H1 (cell line): ENCODE results near the gene IQUB. TPM values are rescaled to one million over a fixed set of nuclear protein-coding genes. Genes with fewer than 3 reads are reported as not detected.
A peak's percentile ranks its signal among the peaks of the same experiment; 100 is the strongest.

ENCODE experiments used
- CTCF ChIA-PET: fragments of 300-600 bp; sonication (Branson Sonifier 250); formaldehyde crosslinking; loops from one replicate; lab custom pipeline; 2021; ENCODE audit not compliant: partially characterized antibody; lab: Charles Lee
- POLR2A ChIA-PET: fragments of 300-600 bp; sonication (Branson Sonifier 250); formaldehyde crosslinking; loops from one replicate; lab custom pipeline; 2021; ENCODE audit warnings: inconsistent platforms; ENCODE audit not compliant: partially characterized antibody; lab: Charles Lee
- DNase-seq, 2 experiments: peaks; one replicate each; pipeline versions ENCODE4 v3.0.0 to v3.0.0-alpha.2; 2010 to 2022; ENCODE audit warnings: low spot score in 2 of 2, low read depth in 1 of 2, mixed read lengths in 1 of 2
- FAIRE-seq: peaks from 2 replicates; lab custom pipeline; 2011; peaks lifted over from hg19 to GRCh38; lab: Jason Lieb, UNC
- H2AFZ ChIP-seq: 2 replicates; pipeline ENCODE4 v1.8.1; 2012; ENCODE audit warnings: low read length, inconsistent platforms
- H2AK5ac ChIP-seq: 2 replicates; pipeline ENCODE4 v1.6.1; 2013; ENCODE audit warnings: low read depth, low read length
- H2BK120ac ChIP-seq: replicated peaks from 2 replicates; pipeline ENCODE3; 2013; ENCODE audit warnings: low read depth, low read length, inconsistent platforms
- H2BK12ac ChIP-seq: 2 replicates; pipeline ENCODE4 v1.6.1; 2013; ENCODE audit warnings: low read depth, low read length
- H2BK15ac ChIP-seq: 2 replicates; pipeline ENCODE4 v1.6.1; 2013; ENCODE audit warnings: low read length
- H2BK20ac ChIP-seq: 2 replicates; pipeline ENCODE4 v1.6.1; 2013; ENCODE audit warnings: low read length
- H2BK5ac ChIP-seq: 2 replicates; pipeline ENCODE4 v1.6.1; 2013; ENCODE audit warnings: low read depth, low read length
- H3K14ac ChIP-seq: 2 replicates; pipeline ENCODE4 v1.6.1; 2013; ENCODE audit warnings: inconsistent platforms; ENCODE audit not compliant: insufficient read length
- H3K18ac ChIP-seq: 2 replicates; pipeline ENCODE4 v1.6.1; 2013; ENCODE audit warnings: low read length; ENCODE audit errors: extremely low read depth
- H3K23ac ChIP-seq: 2 replicates; pipeline ENCODE4 v1.6.1; 2013; ENCODE audit warnings: inconsistent platforms; ENCODE audit not compliant: insufficient read length
- H3K23me2 ChIP-seq: 2 replicates; pipeline ENCODE4 v1.6.1; 2013; ENCODE audit warnings: low read depth, low read length
- H3K27ac ChIP-seq: 2 replicates; pipeline ENCODE4 v1.6.1; 2011; ENCODE audit warnings: low read depth, low read length, inconsistent platforms
- H3K27me3 ChIP-seq, 4 experiments: replicated peaks in 1 of 4; 1 replicate in 1 of 4; 2 replicates in 3 of 4; pipeline versions ENCODE4 v1.6.1 to v1.8.1; 2011 to 2013; ENCODE audit warnings: low read length in 3 of 4, mild to moderate bottlenecking in 3 of 4, inconsistent platforms in 2 of 4, mixed read lengths in 2 of 4, moderate library complexity in 1 of 4; ENCODE audit not compliant: control insufficient read depth in 3 of 4, insufficient read depth in 3 of 4; ENCODE audit errors: extremely low read depth in 1 of 4
- H3K36me3 ChIP-seq, 4 experiments: 2 replicates each; pipeline versions ENCODE4 v1.6.1 to v1.8.1; 2011 to 2013; ENCODE audit warnings: mild to moderate bottlenecking in 4 of 4, low read length in 3 of 4, moderate library complexity in 2 of 4, control low read depth in 1 of 4, inconsistent platforms in 1 of 4; ENCODE audit not compliant: insufficient read depth in 4 of 4, control insufficient read depth in 2 of 4
- H3K4ac ChIP-seq: replicated peaks from 2 replicates; pipeline ENCODE3; 2013; ENCODE audit warnings: low read length, low read depth, mixed read lengths, inconsistent platforms; ENCODE audit not compliant: insufficient read length
- H3K4me1 ChIP-seq, 4 experiments: replicated peaks in 1 of 4; 1 replicate in 1 of 4; 2 replicates in 3 of 4; pipeline versions ENCODE4 v1.6.1 to v1.8.1; 2011 to 2013; ENCODE audit warnings: low read length in 3 of 4, inconsistent platforms in 2 of 4, mixed read lengths in 1 of 4; ENCODE audit not compliant: insufficient read depth in 4 of 4, control insufficient read depth in 3 of 4
- H3K4me2 ChIP-seq, 2 experiments: 2 replicates each; pipeline versions ENCODE4 v1.6.1 to v1.8.1; 2011 to 2013; ENCODE audit warnings: low read depth in 2 of 2, low read length in 2 of 2, control low read depth in 1 of 2, inconsistent platforms in 1 of 2, mild to moderate bottlenecking in 1 of 2; ENCODE audit not compliant: insufficient read depth in 1 of 2
- H3K4me3 ChIP-seq, 4 experiments: fragments of 200-600, 300-600 bp in 1 of 4; sonication (generic), shearing (Covaris generic), sonication (Bioruptor Twin) in 1 of 4; 2 replicates each; pipeline versions ENCODE4 v1.5.1 to v1.8.1; 2011 to 2016; ENCODE audit warnings: low read length in 4 of 4, low read depth in 3 of 4, control low read depth in 2 of 4, inconsistent platforms in 2 of 4, mild to moderate bottlenecking in 2 of 4, mixed read lengths in 1 of 4, moderate library complexity in 1 of 4; ENCODE audit not compliant: insufficient read depth in 2 of 4; ENCODE audit errors: extremely low read depth in 1 of 4
- H3K56ac ChIP-seq: replicated peaks from 2 replicates; pipeline ENCODE3; 2013; ENCODE audit warnings: low read depth, mild to moderate bottlenecking, mixed read lengths, low read length, inconsistent platforms; ENCODE audit not compliant: insufficient read length
- H3K79me1 ChIP-seq: 2 replicates; pipeline ENCODE4 v1.6.1; 2013; ENCODE audit warnings: low read depth, low read length, control low read depth
- H3K79me2 ChIP-seq, 2 experiments: 2 replicates each; pipeline versions ENCODE4 v1.6.1 to v1.8.1; 2012 to 2013; ENCODE audit warnings: low read length in 2 of 2, mild to moderate bottlenecking in 2 of 2, inconsistent platforms in 1 of 2; ENCODE audit not compliant: insufficient read depth in 2 of 2, control insufficient read depth in 1 of 2
- H3K9ac ChIP-seq, 4 experiments: replicated peaks in 1 of 4; 1 replicate in 1 of 4; 2 replicates in 3 of 4; pipeline versions ENCODE4 v1.6.1 to v1.8.1; 2011 to 2013; ENCODE audit warnings: low read depth in 3 of 4, low read length in 3 of 4, control low read depth in 2 of 4, mild to moderate bottlenecking in 2 of 4, moderate library complexity in 2 of 4, inconsistent platforms in 1 of 4; ENCODE audit errors: extremely low read depth in 1 of 4
- H3K9me3 ChIP-seq, 2 experiments: 2 replicates each; pipeline versions ENCODE4 v1.6.1 to v1.8.1; 2012 to 2013; ENCODE audit warnings: mild to moderate bottlenecking in 2 of 2, moderate library complexity in 2 of 2, control low read depth in 1 of 2, inconsistent platforms in 1 of 2, low read depth in 1 of 2, low read length in 1 of 2, mixed read lengths in 1 of 2; ENCODE audit not compliant: insufficient read depth in 2 of 2
- H4K20me1 ChIP-seq, 2 experiments: replicated peaks in 1 of 2; 2 replicates each; pipeline versions ENCODE3 to v1.8.1; 2011 to 2013; ENCODE audit warnings: inconsistent platforms in 2 of 2, low read length in 2 of 2, mild to moderate bottlenecking in 1 of 2; ENCODE audit not compliant: insufficient read depth in 2 of 2, control insufficient read depth in 1 of 2
- H4K5ac ChIP-seq: 2 replicates; pipeline ENCODE4 v1.6.1; 2013; ENCODE audit warnings: low read length, low read depth, mixed read lengths, inconsistent platforms; ENCODE audit not compliant: insufficient read length
- H4K8ac ChIP-seq: 2 replicates; pipeline ENCODE4 v1.8.0; 2013; ENCODE audit warnings: mild to moderate bottlenecking, moderate library complexity, low read length, inconsistent platforms; ENCODE audit not compliant: insufficient read depth; ENCODE audit errors: extremely low read depth
- H4K91ac ChIP-seq: replicated peaks from 2 replicates; pipeline ENCODE3; 2013; ENCODE audit warnings: low read length, mixed read lengths, inconsistent platforms; ENCODE audit not compliant: insufficient read length
- ASH2L ChIP-seq: fragments of 200-600, 300-600 bp; sonication (generic); IDR thresholded peaks from one replicate; pipeline ENCODE4 v1.7.1; 2017; ENCODE audit warnings: low read length
- CTCF ChIP-seq, 3 experiments: IDR thresholded peaks; 1 replicate in 2 of 3; 2 replicates in 1 of 3; pipeline versions ENCODE4 v1.5.1 to v1.6.1; 2011; ENCODE audit warnings: low read length in 3 of 3, mild to moderate bottlenecking in 3 of 3, inconsistent platforms in 2 of 3, low read depth in 1 of 3, moderate library complexity in 1 of 3; ENCODE audit not compliant: insufficient read depth in 1 of 3; ENCODE audit errors: control extremely low read depth in 1 of 3
- E2F6 ChIP-seq: IDR thresholded peaks from 2 replicates; pipeline ENCODE4 v1.6.1; 2012; ENCODE audit warnings: inconsistent platforms
- RBBP5 ChIP-seq: IDR thresholded peaks from 2 replicates; pipeline ENCODE4 v1.7.1; 2012; ENCODE audit warnings: low read depth, mild to moderate bottlenecking, inconsistent platforms, low read length, moderate library complexity, borderline replicate concordance
- RFX5 ChIP-seq: IDR thresholded peaks from 2 replicates; pipeline ENCODE4 v1.6.1; 2011; ENCODE audit warnings: low read depth, low read length, improper control_type of control experiment, borderline replicate concordance
- USF2 ChIP-seq: IDR thresholded peaks from 2 replicates; pipeline ENCODE4 v1.6.1; 2011; ENCODE audit warnings: low read length, improper control_type of control experiment
- WGBS, 2 experiments: shearing (Covaris generic) in 1 of 2; methylation state at CpG; one replicate each; pipeline versions ENCODE4 v1.1.6 to v1.1.7; 2013 to 2015; ENCODE audit warnings: low lambda C conversion rate in 2 of 2, mixed read lengths in 2 of 2, inconsistent platforms in 1 of 2, low coverage in 1 of 2, missing lambda C conversion rate in 1 of 2; ENCODE audit not compliant: insufficient replicate concordance in 2 of 2, insufficient coverage in 1 of 2, insufficient read length in 1 of 2; ENCODE audit errors: extremely low coverage in 1 of 2, missing lambda C conversion rate in 1 of 2; 5-methylcytosine and 5-hydroxymethylcytosine counted together
- polyA plus RNA-seq, 7 experiments: library from polyadenylated mRNA; depleted of rRNA in 3 of 7; stranded (reverse) in 5 of 7; unstranded in 2 of 7; fragments of >200 nt in 5 of 7; fragments of 200-250 nt in 2 of 7; gene quantifications; 1 replicate in 5 of 7; 2 replicates in 1 of 7; 4 replicates in 1 of 7; pipeline versions ENCODE4 v1.2.1 to v1.2.3, GENCODE V29; 2011 to 2013; ENCODE audit warnings: missing spikeins in 2 of 7, mixed read lengths in 2 of 7
- total RNA-seq: library from RNA; stranded (reverse); fragmentation: NEBNext Ultra II Directional; extraction: Animal tissue kit (Norgen Biotek cat#: 25700); gene quantifications from 2 replicates; pipeline ENCODE4 v1.2.1, GENCODE V29; 2021

IQUB gene
- total and polyA plus RNA-seq, 2 of the 8 experiments (the other 6 are each of a cell fraction or from before 2014, with no cell fraction given) = 0.12 to 0.82 TPM

- Histone ChIP-seq H2AFZ (no peak overlapping the region), H3K9ac (no peak overlapping the region), H2BK20ac (no peak overlapping the region), H3K79me1 (no peaks in the 10 kb centered on the region), H3K23ac (no peak overlapping the region), H4K5ac (no peak overlapping the region), H4K20me1 (no peaks in the 10 kb centered on the region), H3K56ac (no peak overlapping the region), H3K4me1 (peaks cover 0 to 3% (median 3%) of the 10 kb centered on the region in 4 experiments; a peak in 3 of 7 replicates), H3K27me3 (peaks cover 0 to 2% (median 1%) of the 10 kb centered on the region in 4 experiments; a peak in 4 of 7 replicates), H2BK5ac (no peak overlapping the region), H3K14ac (no peak overlapping the region), H3K4me3 (peak overlapping the region in 2 of 4 experiments; percentile 61 to 81; a peak in 3 of 8 replicates), H4K91ac (no peak overlapping the region), H2BK15ac (no peak overlapping the region), H2BK120ac (no peak overlapping the region), H3K4ac (no peak overlapping the region), H2AK5ac (no peak overlapping the region), H3K27ac (no peak overlapping the region), H3K4me2 (peak overlapping the region; percentile 90 to 94), H2BK12ac (no peak overlapping the region)
- POLR2A ChIA-PET = no interaction called here
- WGBS, 2 experiments = 87% methylated on average over 3 of the region's 3 CpGs; no CpG with 5 or more reads in 1 of the 2 experiments
- no peak for FAIRE-seq
- TF ChIP-seq RBBP5 = no peak
- no peak for TF ChIP-seq RFX5
- no peak for TF ChIP-seq ASH2L
- TF ChIP-seq CTCF (IDR thresholded peaks at IDR 0.05; ENCODE audit: control extremely low read depth in 1 of 3, insufficient read depth in 1 of 3, low read depth in 1 of 3, low read length in 3 of 3) = no peak
- TF ChIP-seq E2F6 = no peak
- no peak for TF ChIP-seq USF2
- TF ChIP-seq, all 59 proteins: peak for 0
- CTCF ChIA-PET = interaction anchor here (1.0 to 1.3 kb wide), 2 partner anchors 21 to 41 kb away, joined by 3 read pairs; no protein-coding TSS in a partner anchor
- Histone ChIP-seq H4K8ac (no peak overlapping the region), H3K79me2 (no peaks in the 10 kb centered on the region), H3K23me2 (peaks cover 5% of the 10 kb centered on the region), H3K36me3 (no peaks in the 10 kb centered on the region), H3K18ac (no peak overlapping the region), H3K9me3 (no peaks in the 10 kb centered on the region)
- no peak for DNase-seq
Measured at GRCh38 chr7:123533553-123533917, 860 bp downstream of the IQUB start.
